NCI-H748 (cell line): ENCODE data around the gene KDM8.

ENCODE experiments used
- DNase-seq: peaks from one replicate; lab custom pipeline; 2025; ENCODE audit not compliant: unreplicated experiment; lab: John Stamatoyannopoulos, UW

Gene KDM8

GRCh38 chr16:27228621-27229501 is 25.5 kb downstream of the KDM8 start:
- DNase-seq, result no peak

- DNase-seq, result no peak
These were observed 26.7 kb downstream of the KDM8 start for GRCh38 chr16:27229891-27230470.

GRCh38 chr16:27230562-27231001 is 27.3 kb downstream of the KDM8 start:
- DNase-seq, result no peak

GRCh38 chr16:27231692-27232060 is 28.4 kb downstream of the KDM8 start:
- no peak for DNase-seq

GRCh38 chr16:27232061-27232900 is 29.0 kb downstream of the KDM8 start:
- DNase-seq, result no peak

GRCh38 chr16:27232901-27233625 is 29.7 kb downstream of the KDM8 start:
- no peak for DNase-seq

GRCh38 chr16:27233731-27234130 is 30.4 kb downstream of the KDM8 start:
- DNase-seq, result no peak

- DNase-seq, result no peak
These were observed 30.8 kb downstream of the KDM8 start for GRCh38 chr16:27234171-27234570.

- DNase-seq, result no peak
These were observed 31.3 kb downstream of the KDM8 start for GRCh38 chr16:27234603-27235002.

- DNase-seq, result peak; percentile 63
These were observed 32.0 kb downstream of the KDM8 start for GRCh38 chr16:27235055-27235937.

- DNase-seq, result no peak
These were observed 32.6 kb downstream of the KDM8 start for GRCh38 chr16:27235938-27236245.

- DNase-seq, result no peak
These were observed 33.4 kb downstream of the KDM8 start for GRCh38 chr16:27236635-27237218.

- no peak for DNase-seq
These were observed 34.1 kb downstream of the KDM8 start for GRCh38 chr16:27237219-27238015.

GRCh38 chr16:27238016-27238587 is 34.8 kb downstream of the KDM8 start:
- DNase-seq, result no peak

GRCh38 chr16:27238591-27238990 is 35.3 kb downstream of the KDM8 start:
- no peak for DNase-seq

GRCh38 chr16:27239026-27239425 is 35.7 kb downstream of the KDM8 start:
- DNase-seq, result no peak

GRCh38 chr16:27239906-27240655 is 36.8 kb downstream of the KDM8 start:
- DNase-seq, result no peak

GRCh38 chr16:27240948-27241531 is 37.7 kb downstream of the KDM8 start:
- DNase-seq, result no peak
